Endothelial cell of umbilical vein (primary cell): ENCODE data around the gene ZBTB7C.

Source experiments
- CTCF ChIP-seq, 2 donors: IDR thresholded peaks; 1 replicate in 1 of 2; 2 replicates in 1 of 2; pipeline ENCODE4 v1.5.1; 2011; ENCODE audit warnings: low read length in 2 of 2, mild to moderate bottlenecking in 2 of 2, moderate library complexity in 2 of 2, control low read depth in 1 of 2, inconsistent platforms in 1 of 2, low read depth in 1 of 2; ENCODE audit not compliant: insufficient read depth in 1 of 2; ENCODE audit errors: extremely low read depth in 1 of 2
- EZH2 ChIP-seq: IDR thresholded peaks from 2 replicates; pipeline ENCODE4 v1.6.1; 2012; ENCODE audit warnings: borderline replicate concordance, low read depth, mild to moderate bottlenecking, moderate library complexity, low read length, inconsistent platforms; ENCODE audit not compliant: severe bottlenecking
- GATA2 ChIP-seq: IDR thresholded peaks from 2 replicates; pipeline ENCODE4 v1.7.0; 2011; ENCODE audit warnings: low read depth, mild to moderate bottlenecking, moderate library complexity, mixed read lengths, low read length; ENCODE audit not compliant: insufficient read length, insufficient read depth
- MAX ChIP-seq: IDR thresholded peaks from 2 replicates; pipeline ENCODE4 v1.6.1; 2011; ENCODE audit not compliant: insufficient read depth, insufficient read length
- POLR2A ChIP-seq: IDR thresholded peaks from 2 replicates; pipeline ENCODE4 v1.6.1; 2012; ENCODE audit warnings: low read depth, mild to moderate bottlenecking, control low read depth, low read length
- POLR2AphosphoS5 ChIP-seq: IDR thresholded peaks from 2 replicates; pipeline ENCODE4 v1.6.1; 2012; ENCODE audit warnings: low read depth, mild to moderate bottlenecking, control low read depth, low read length, moderate library complexity; ENCODE audit not compliant: insufficient read depth

- TF ChIP-seq CTCF (IDR thresholded peaks at IDR 0.05; ENCODE audit: extremely low read depth in 1 of 2, insufficient read depth in 1 of 2, low read depth in 1 of 2, low read length in 2 of 2) (no peak), POLR2A (no peak), MAX (no peak), POLR2AphosphoS5 (no peak), EZH2 (no peak), GATA2 (no peak)
Observed at GRCh38 chr18:48304906-48305693, 104.1 kb downstream of the ZBTB7C start.
